Globus pallidus (tissue), 1 donor: Measurements from ENCODE around the gene E2F8.
"Not testable (repeated sequence)": the region's sequence is repeated elsewhere in the genome, so short reads cannot be mapped to it uniquely, and the experiment has no call there.

Experiments
- DNase-seq: peaks from one replicate; pipeline ENCODE4 v3.0.0-alpha.2; 2015; ENCODE audit warnings: low spot score

E2F8 gene, protein sequence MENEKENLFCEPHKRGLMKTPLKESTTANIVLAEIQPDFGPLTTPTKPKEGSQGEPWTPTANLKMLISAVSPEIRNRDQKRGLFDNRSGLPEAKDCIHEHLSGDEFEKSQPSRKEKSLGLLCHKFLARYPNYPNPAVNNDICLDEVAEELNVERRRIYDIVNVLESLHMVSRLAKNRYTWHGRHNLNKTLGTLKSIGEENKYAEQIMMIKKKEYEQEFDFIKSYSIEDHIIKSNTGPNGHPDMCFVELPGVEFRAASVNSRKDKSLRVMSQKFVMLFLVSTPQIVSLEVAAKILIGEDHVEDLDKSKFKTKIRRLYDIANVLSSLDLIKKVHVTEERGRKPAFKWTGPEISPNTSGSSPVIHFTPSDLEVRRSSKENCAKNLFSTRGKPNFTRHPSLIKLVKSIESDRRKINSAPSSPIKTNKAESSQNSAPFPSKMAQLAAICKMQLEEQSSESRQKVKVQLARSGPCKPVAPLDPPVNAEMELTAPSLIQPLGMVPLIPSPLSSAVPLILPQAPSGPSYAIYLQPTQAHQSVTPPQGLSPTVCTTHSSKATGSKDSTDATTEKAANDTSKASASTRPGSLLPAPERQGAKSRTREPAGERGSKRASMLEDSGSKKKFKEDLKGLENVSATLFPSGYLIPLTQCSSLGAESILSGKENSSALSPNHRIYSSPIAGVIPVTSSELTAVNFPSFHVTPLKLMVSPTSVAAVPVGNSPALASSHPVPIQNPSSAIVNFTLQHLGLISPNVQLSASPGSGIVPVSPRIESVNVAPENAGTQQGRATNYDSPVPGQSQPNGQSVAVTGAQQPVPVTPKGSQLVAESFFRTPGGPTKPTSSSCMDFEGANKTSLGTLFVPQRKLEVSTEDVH

DNA sequence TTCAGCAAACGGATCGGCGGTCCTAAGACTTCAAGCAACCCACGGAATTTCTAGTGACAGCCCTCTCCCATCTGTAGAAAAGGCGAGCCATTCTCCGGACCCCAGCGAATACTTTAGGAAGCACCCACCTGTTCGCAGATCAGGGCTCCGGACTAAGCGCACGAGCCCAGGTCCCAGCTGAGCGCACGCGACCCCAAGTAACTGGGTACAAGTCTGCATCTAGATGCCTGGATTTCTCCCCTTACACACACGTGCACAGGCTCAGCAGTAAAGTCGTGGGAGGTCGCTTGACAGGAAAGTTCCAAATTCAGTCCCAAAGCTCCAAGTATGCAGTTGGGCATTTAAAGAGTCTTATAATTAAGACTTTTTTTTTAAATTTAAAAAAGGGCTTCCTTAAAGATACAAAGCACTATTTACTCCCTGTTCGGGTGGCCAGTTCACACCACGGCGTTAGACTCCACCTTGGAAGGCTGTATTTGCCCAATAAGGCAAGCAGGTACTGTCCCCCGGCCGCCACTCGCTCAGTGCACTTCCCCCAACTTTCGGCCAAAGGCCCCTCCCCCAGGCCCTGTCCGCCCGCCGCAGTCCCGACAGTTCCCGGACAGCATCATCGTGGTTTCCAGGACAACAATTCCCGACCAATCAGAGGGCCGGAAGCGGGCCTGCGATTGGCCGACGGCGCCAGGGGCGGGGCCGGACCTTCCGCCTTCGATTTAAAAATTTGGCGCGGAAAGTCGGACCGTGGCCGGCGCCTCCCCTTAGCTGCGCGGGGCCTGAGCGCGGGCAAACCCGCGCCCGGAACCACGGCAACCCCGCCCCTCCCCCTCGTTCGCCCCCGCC, at the start of gene E2F8:
TSS of gene E2F8 (minus strand) at position 526 of the 840 bp plus-strand sequence. CDS start 824 bp downstream, outside the sequence.
- DNase-seq = peak; percentile 87

DNA sequence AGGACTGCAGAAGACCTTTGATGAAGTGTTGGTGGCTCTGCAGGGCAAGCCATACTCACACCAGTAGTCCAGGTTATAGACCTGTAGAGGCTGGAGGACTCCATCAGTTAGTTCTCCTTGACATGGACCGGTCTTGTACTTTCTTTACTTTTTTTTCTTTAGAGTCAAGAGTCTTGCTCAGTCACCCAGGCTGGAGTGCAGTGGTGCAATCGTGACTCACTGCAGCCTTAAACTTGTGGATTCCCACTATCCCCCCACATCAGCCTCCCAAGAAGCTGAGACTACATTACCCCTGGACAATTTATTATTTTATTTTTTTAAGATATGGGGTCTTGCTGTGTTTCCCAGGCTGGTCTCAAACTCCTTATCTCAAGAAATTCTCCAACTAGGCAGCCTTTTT, 49.6 kb upstream of the E2F8 start:
- no peak for DNase-seq

DNA sequence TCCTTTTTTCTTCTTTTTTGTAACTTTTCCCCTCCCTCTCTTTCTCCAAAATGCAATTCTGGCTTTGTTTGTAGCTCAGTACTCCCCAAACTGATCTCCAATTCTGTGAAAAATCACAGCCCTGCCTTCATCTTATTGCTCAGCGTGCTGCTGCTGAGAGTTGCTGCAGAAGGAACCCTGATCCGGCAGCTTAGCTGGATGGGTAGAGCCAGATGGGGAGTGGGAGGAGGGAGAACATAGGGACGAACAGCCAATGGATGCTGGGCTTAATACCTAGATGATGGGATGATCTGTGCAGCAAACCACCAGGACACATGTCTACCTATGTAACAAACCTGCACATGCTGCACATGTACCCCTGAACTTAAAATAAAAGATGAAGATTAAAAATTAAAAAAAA, 47.5 kb upstream of the E2F8 start:
- DNase-seq = no peak

DNA sequence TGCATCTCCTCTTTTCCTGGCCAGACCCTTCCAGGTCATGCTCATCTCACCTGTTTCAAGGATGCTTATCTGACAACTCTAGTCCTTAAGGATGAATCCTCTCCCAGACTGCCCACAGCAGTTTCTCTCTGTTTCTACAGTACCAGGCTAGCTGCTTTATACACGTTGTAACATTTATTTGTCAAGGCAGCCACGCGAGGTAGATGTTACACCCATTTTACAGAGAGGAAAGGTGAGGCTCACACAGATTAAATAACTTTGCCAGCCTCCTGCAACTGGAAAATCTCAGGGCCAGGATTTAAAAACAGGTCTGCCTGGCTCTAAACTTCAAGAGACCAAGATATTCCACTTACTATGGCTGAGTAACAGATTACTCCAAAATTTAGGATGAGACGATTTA, 45.7 kb upstream of the E2F8 start:
- DNase-seq = no peak

DNA sequence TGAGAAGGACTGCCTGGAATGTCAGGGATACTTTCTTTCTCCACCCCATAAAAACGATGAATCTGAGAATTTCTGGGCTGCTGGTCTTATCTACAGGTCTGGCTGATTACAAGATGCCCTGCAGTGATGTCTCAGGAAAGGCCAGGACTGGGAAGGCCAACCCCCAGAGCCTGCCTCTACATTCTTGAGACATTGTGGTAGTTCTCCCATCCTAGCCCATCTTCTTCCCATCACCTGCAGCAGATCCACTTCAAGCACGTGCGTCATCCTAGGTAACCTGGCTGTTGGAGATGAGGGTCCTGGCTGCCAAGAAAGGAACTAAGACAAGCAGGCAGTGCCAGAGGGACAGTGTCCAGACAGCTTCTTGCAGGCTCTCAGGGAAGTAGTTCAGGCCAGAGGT, 44.1 kb upstream of the E2F8 start:
- no peak for DNase-seq

DNA sequence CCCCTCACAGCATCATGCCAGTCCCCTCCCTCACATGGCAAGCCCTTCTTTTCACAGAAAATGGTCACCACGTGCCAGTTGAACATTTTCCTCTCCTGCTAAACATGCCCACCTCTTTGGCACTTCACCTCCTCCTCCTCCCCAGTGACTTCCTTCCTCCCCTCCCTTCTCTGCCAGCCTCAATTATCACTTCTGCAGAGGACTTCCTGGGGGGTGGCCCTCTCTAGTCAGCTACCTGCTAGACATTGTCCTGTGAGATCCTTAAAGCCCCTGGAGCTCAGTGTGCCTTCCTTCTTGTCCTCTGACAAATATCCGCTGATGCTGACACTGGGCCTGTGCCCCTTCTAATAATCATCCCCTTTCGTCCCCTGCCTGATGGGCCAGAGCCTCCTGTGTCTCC, 43.2 kb upstream of the E2F8 start:
- DNase-seq = no peak

DNA sequence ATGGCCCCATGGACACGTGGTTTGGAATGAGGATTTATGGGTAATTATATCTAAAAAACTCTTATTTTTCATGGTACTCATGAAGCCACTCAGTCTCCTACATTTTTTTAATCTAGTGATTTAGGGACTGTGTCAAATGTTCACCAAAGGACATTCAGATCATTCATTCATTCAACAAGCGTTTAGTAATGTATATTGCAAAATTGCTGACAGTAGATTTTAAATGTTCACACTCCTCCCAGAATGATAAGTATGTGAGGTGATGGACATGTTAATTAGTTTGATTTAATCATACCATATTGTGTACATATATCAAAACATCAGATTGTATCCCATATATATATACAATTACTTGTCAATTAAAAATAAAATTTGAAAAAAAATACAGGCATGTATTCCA, 40.8 kb upstream of the E2F8 start:
- no peak for DNase-seq

DNA sequence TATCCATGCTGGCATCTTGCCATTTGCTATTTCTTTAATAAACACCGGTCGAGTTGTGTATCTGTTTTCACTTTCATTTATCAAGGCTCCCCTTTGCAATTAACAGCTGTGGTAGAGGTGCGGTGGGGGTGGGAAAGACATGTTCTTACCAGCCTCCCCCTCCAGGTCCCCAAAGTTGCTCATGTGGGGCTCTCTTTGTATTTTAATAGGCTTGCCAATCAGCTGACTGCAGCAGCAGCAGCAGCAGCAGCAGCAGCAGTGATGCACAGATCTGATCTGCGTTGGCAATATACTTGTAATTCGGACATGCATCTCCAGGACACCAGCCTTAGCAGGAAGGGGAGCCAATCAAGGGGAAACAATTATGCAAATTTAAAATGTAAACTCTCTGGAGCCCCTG, 40.3 kb upstream of the E2F8 start:
- DNase-seq = no peak

DNA sequence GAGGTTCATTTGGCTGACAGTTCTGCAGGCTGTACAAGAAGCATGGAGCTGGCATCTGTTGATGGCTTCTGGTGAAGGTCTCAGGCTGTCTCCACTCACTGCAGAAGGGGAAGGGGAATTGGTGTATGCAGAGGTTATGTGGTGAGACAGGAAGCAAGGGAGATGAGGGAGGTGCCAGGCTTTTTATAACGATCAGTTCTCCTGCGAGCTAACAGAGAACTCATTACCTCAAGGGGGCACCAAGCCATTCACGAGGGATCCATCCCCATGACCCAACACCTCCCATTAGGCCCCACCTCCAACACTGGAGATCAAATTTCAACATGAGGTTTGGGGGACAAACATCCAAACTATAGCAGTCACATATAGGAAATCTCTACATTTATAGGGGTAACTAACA, 38.7 kb upstream of the E2F8 start:
- DNase-seq = no peak

DNA sequence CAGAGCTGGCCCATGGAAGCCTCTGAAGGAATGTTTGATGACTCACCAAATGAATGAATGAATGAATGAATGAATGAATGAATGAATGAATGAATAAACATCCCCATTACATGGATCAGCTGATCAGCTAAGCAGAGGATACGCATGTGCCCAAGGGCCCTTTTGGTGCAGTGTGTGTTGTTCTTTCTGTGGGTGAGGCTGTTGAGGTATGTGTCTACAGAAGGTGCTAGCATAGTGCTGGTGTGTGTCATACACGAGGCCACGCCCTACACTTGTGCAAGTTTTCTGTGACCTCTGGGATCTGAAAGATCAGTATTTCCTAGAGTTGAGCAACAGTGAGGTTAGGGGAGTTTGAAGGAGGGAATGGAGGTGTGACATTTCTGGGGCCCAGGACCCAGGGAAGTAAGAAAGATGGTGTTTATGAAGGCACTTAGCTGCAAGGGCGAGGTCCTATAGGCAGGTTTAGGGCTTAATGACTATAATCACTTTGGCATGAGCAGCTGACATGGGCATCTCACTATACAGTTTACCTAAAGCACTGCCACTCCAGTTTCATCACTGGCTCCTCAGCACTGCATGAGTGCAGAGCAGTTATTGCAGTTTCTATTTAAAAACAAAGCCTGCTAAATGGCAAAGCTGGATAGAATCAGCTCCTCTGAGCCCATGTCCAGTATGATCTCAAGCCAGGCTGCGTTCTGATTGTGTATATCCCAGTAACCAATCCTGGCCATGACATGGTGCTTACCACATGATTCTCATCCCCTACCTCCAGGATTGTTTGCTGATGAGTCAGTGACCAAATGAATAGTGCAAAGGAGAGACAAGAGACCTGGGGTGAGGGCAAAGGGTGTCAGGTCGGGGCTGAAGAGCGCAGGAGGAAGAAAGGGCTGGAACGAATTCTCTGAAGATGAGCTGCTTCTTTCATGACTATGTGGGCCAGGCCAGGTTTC, 36.4 kb upstream of the E2F8 start:
- DNase-seq = no peak

DNA sequence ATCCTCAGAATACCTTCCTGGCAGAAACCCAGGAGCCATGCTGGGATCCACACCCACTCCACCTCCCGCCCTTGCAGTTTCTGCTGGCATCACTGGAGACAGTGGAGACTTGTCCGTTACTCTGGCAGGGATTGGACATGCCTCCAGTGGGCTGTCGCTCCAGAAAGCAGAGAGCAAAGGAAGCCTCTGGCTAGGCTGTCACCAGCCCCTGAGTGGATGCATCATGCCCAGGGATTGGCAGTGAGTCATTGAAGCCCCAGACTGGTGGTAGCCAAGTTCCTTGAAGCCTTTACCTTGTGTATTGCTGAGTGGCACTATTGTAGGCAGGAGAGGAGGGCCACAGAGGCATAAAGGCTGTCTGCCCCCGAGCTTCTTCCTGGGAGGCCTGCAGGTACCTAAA, 34.8 kb upstream of the E2F8 start:
- DNase-seq = no peak

DNA sequence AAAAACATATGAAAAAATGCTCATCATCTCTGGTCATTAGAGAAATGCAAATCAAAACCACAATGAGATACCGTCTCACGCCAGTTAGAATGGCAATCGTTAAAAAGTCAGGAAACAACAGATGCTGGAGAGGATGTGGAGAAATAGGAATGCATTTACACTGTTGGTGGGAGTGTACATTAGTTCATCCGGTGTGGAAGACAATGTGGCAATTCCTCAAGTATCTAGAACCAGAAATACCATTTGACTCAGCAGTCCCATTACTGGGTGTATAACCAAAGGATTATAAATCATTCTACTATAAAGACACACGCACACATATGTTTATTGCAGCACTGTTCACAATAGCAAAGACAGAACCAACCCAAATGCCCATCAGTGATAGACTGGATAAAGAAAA, 32.5 kb upstream of the E2F8 start:
- not testable (repeated sequence) for DNase-seq

DNA sequence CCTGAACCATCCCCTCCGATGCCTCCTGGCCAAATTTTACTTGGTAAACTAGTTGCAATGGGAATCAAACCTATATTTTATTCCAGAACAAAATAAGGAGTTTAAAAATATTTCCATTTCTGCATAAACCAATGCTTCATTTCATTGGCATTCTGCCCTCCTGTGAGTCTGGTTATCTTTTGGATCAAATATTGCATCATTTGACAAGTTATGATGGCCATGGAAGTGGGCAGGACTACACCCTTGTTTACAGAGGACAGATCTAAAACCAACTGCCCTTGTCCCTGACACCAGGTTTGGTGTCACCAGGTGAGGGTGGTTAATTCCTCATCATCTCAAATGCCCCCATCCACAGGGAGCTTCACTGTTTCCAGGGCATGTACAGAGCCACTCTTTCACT, 28.2 kb upstream of the E2F8 start:
- DNase-seq = no peak

DNA sequence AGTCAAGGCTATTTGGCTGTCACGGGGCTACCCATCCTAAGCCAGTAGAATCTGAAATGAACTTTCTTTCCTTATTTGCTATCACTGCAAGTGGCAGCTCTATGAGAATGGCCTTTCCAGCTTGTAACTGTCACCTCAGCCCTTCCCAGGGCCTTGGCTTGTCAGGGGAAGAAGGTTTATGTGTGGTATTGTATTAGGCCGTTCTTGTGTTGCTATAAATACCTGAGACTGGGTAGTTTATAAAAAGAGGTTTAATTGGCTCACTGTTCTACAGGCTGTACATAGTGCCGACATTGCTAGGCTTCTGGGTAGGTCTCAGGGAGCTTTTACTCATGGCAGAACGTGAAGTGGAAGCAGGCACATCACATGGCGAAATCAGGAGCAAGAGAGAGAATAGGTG, 26.8 kb upstream of the E2F8 start:
- no peak for DNase-seq

DNA sequence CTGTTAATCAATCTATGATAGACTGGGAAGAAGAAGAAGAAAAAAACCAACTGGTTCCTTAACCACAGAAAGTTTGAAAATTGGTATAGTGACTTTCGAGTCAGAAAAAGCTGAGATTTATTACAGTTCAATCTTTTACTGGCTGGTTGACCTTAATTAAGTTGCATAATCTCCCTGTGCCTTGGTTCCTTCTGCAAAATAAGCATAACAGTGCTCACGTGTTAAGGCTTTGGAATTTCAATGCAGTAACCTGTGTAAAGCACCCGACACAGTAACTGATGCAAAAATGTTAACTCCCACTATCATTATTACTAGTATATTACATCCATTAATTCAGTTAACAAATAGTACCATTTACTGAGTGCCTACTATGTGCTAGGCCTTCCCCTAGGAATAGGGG, 22.6 kb upstream of the E2F8 start:
- no peak for DNase-seq

DNA sequence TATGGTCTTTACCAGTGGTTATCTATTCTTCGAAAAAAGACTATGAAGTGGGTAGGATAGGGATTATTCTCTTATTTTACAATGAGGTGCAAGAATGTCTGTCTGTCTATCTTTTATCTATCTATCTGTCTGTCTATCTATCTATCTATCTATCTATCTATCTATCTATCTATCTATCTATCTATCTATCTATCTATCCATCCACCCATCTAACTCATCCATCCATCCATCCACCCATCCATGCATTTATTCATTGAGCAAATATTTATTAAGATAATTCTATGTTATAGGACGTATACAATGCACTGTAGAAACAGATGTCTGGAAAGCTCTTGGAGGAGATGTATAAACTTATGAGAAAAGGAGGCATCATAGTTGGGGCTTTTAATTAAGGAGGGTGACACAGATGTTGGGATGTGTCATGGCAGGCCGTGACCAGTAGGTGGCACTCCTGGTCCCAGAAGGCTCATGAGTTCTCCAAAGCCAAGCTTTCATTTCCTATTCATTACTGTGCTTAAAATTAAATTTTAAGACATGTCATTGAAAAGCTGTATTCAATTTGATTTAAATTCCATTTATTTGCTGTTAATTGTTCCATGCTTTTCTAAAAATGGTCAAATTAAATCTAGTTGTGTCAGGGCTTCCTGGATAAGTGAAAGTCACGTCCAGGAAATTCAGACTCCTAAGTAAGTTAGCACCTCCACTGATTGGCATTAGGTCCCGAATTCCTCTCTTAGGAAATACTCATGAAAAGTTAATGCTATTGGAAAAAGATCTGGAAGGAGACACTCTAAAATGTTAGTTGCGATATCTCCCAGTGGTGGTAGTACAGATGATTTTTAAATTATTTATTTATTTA, 19.0 kb upstream of the E2F8 start:
- peak; percentile 57 for DNase-seq

DNA sequence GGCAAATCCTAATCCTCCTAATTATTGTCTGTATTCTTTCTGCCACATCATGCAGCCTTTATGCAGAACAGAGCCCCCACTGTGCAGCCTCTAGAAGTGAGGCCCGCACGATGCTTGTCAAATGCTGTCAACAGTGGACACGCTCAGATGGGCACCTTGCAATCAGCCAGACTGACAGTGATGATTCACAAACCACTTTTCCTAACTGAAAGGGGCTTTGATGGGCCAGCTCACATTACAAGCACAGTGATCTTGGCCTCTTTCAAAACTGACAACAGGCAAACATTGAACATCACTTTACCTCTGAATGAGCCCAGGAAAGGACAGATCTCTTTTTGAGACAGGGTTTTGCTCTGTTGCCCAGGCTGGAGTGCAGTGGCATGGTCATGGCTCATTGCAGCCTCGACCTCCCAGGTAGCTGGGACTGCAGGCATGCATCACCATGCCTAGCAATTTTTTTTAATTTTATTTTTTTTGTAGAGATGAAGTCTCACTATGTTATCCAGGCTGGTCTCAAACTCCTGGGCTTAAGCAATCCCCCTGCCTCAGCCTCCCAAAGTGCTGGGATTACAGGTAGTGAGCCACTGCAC, 18.0 kb upstream of the E2F8 start:
- DNase-seq = no peak

DNA sequence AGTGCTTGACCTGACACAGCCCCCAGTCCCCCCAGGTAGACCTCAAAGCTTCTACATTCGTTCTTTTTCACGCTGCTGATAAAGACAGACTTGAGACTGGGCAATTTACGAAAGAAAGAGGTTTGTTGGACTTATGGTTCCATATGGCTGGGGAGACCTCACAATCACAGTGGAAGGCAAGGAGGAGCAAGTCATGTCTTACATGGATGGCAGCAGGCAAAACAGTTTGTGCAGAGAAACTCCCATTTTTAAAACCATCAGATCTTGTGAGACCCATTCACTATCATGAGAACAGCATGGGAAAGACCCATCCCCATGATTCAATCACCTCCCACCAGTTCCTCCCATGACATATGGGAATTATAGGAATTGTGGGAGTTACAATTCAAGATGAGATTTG, 13.7 kb upstream of the E2F8 start:
- not testable (repeated sequence) for DNase-seq

DNA sequence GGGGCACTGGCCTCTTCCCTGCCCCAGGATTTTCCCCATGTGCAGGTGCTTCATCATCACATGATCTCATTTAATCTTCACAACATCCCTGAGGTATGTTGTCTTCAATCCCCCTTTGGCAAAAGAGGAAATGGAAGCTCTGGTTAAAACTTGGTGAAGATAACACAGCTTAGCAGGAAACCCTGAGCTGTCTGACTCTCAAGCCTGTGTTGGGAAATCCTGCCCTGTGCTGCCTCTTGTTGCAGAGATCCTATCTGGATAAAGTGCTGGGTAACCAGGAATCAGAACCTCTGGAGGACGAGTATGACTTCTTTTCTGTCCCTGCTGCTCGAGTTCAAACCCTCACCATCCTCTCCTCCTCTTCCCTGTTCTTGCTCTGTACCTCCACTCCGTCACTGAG, 13.1 kb upstream of the E2F8 start:
- no peak for DNase-seq
